ENCODE results near the gene ANGEL1.

ANGEL1 gene

GRCh38 chr14:76793956-76794355 is 18.7 kb downstream of the ANGEL1 start:
- TF ChIP-seq FOXP2 (optimal IDR thresholded peaks at IDR 0.05; ENCODE audit: borderline replicate concordance, extremely low read depth, extremely low read length, insufficient read depth) (no peak), POLR2AphosphoS5 (IDR thresholded peaks at IDR 0.05; ENCODE audit: low read depth, low read length) (no peak), REST (IDR thresholded peaks at IDR 0.05; ENCODE audit: insufficient read depth in 1 of 2, low read depth in 2 of 2, low read length in 2 of 2) (no peak), SIN3A (IDR thresholded peaks at IDR 0.05; ENCODE audit: borderline replicate concordance, insufficient read depth, low read length) (no peak), TAF1 (IDR thresholded peaks at IDR 0.05; ENCODE audit: borderline replicate concordance, insufficient read depth, low read length) (no peak)

- TF ChIP-seq SIN3A (IDR thresholded peaks at IDR 0.05; ENCODE audit: borderline replicate concordance, insufficient read depth, low read length), result no peak
These were observed 19.4 kb downstream of the ANGEL1 start for GRCh38 chr14:76793324-76793723.

- TF ChIP-seq SIN3A (IDR thresholded peaks at IDR 0.05; ENCODE audit: borderline replicate concordance, insufficient read depth, low read length) (no peak), REST (IDR thresholded peaks at IDR 0.05; ENCODE audit: insufficient read depth in 1 of 2, low read depth in 2 of 2, low read length in 2 of 2) (no peak), FOXP2 (optimal IDR thresholded peaks at IDR 0.05; ENCODE audit: borderline replicate concordance, extremely low read depth, extremely low read length, insufficient read depth) (no peak), TAF1 (IDR thresholded peaks at IDR 0.05; ENCODE audit: borderline replicate concordance, insufficient read depth, low read length) (no peak), POLR2AphosphoS5 (IDR thresholded peaks at IDR 0.05; ENCODE audit: low read depth, low read length) (no peak)
These were observed 20.3 kb downstream of the ANGEL1 start for GRCh38 chr14:76792422-76792821.

- TF ChIP-seq TAF1 (IDR thresholded peaks at IDR 0.05; ENCODE audit: borderline replicate concordance, insufficient read depth, low read length), result no peak
- TF ChIP-seq POLR2AphosphoS5 (IDR thresholded peaks at IDR 0.05; ENCODE audit: low read depth, low read length), result no peak
- TF ChIP-seq FOXP2 (optimal IDR thresholded peaks at IDR 0.05; ENCODE audit: borderline replicate concordance, extremely low read depth, extremely low read length, insufficient read depth), result no peak
- TF ChIP-seq REST (IDR thresholded peaks at IDR 0.05; ENCODE audit: insufficient read depth in 1 of 2, low read depth in 2 of 2, low read length in 2 of 2), result no peak
- no peak for TF ChIP-seq SIN3A (IDR thresholded peaks at IDR 0.05; ENCODE audit: borderline replicate concordance, insufficient read depth, low read length)
These were observed 26.1 kb downstream of the ANGEL1 start for GRCh38 chr14:76786601-76787000.

GRCh38 chr14:76784881-76785280 is 27.8 kb downstream of the ANGEL1 start:
- no peak for TF ChIP-seq POLR2AphosphoS5 (IDR thresholded peaks at IDR 0.05; ENCODE audit: low read depth, low read length)

GRCh38 chr14:76784266-76784874 is 28.3 kb downstream of the ANGEL1 start:
- TF ChIP-seq REST (IDR thresholded peaks at IDR 0.05; ENCODE audit: insufficient read depth in 1 of 2, low read depth in 2 of 2, low read length in 2 of 2) (no peak), SIN3A (IDR thresholded peaks at IDR 0.05; ENCODE audit: borderline replicate concordance, insufficient read depth, low read length) (no peak), FOXP2 (optimal IDR thresholded peaks at IDR 0.05; ENCODE audit: borderline replicate concordance, extremely low read depth, extremely low read length, insufficient read depth) (no peak), TAF1 (IDR thresholded peaks at IDR 0.05; ENCODE audit: borderline replicate concordance, insufficient read depth, low read length) (no peak), POLR2AphosphoS5 (IDR thresholded peaks at IDR 0.05; ENCODE audit: low read depth, low read length) (no peak)

All from PFSK-1 (cell line).